Stimulated activated CD4-positive, alpha-beta T cell treated with anti-CD3 and anti-CD28 coated beads, Interleukin-15, amount 100 ng/mL, for 48 hours (primary cell): Measurements from ENCODE around the gene NTNG1.

Source experiments
- DNase-seq, 2 donors: peaks; one replicate each; pipeline ENCODE4 v3.0.0-alpha.2; 2020; ENCODE audit warnings: low read depth in 2 of 2

Gene NTNG1

DNA sequence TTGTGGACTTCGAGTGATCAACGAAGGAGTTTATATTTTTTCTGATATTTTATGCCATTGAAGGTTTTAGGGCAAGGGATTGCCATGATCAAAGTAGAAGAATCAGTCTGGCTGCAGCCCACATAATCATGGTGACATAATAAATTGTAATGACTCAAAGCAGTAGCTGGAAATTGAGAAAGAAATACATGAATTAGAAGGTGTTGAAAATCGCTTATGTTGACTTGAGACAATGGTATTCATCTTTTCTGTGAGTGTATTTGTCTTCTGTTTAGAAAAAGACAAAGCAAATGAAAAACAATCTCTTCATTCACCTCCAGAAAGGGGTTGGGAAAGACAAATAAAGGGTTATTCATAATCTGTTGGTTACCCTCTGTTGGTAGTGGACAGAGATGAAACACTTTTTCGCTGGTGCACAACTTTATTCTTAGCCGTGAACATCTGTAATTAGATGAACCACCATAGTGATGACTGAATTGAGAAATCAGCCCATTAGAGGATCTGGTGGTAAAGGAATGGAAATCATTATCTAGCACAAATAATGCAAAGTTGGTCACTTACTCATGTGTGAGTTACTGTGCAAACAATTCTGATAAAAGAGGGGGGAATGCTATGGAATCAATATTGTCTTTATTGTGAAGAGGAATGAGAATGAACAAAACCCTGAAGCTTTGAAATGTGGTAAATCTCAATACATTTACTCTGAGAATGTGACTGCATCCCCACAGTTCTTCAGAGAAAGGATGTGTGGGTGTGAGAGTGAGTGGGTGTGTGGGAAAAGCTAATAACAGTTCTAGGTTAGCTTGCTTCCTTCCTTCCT, 121.8 kb downstream of the NTNG1 start:
- no peak for DNase-seq

- DNase-seq, result no peak
Measured at GRCh38 chr1:107263291-107263915, 122.6 kb downstream of the NTNG1 start.

DNA sequence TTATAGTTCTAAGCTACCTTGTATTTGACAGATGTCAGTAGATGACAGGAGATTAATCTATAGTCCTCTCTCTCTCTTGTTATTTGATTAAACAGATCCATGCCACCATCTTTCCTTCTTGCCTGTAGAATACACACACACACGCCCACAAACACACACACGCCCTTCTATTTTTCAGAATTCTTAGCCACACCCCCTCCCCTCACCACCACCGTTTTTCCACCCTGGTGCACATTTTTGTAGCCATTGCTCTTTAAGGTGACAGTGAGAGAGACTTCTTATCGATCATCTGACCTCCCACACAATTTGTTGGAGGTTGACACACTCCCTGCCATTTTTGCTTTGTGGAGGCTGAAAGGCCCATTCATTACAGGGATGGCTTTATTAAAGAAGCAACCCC, 123.2 kb downstream of the NTNG1 start:
- no peak for DNase-seq

- DNase-seq, result no peak
Measured at GRCh38 chr1:107264561-107264960, 123.7 kb downstream of the NTNG1 start.

DNA sequence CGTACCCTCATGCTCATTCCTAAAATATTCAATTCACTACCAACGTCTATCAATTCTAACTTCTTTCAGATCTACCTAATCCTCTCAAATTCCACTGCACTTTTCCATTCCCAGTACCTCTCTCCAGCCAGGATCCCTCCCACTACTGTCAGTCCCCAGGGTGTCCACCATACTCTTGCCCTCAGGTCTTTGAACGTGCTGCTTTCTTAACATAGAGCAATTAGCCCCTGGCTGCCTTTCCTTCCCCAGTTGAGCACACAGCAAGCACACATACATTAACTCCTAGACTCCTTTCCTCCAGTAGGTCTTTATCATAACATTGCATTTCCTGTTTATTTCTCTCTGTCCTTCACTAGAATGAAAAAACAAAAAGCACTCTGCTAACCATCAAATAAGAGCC, 126.7 kb downstream of the NTNG1 start:
- no peak for DNase-seq

- DNase-seq, result no peak
Measured at GRCh38 chr1:107272321-107272720, 131.5 kb downstream of the NTNG1 start.

- DNase-seq, result no peak
Measured at GRCh38 chr1:107273515-107273914, 132.7 kb downstream of the NTNG1 start.

- no peak for DNase-seq
Measured at GRCh38 chr1:107274227-107274626, 133.4 kb downstream of the NTNG1 start.

DNA sequence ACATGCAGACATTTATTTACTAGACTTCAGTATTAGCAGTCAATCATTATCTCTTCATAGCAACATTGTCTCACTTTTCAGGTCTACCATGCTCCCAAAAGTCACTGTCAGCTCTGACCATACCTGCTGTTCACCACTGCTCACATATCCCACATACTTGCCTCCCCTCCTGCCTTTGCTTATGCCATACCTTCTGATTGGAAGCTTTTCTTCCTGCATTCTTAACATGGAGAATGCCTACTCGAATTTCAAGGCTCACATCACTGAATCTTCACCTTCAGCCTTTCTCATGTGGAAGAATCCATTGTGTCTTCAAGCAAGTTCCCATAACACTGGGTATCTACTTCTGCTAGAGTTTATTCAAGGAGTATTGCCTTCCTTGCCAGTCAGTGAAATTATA, 135.4 kb downstream of the NTNG1 start:
- DNase-seq, result no peak

DNA sequence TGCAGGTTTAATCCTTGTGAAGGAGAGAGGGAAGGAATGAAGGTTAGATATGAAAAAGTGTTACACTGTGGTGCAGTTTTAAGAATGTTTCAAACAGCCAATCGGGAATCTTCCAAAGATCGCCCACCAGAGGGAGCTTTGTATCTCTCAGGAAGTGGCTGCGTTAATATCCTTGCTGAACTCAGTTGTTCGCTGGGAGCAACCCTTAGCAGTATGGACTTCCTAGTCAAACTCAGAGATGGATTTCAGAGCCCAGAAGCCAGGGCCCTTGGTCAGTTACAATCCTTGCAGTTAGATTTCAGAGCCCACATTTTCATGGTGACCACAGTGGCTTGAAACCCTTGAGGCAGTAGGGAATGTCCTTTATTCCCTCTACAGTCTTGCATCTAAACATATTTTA, 136.2 kb downstream of the NTNG1 start:
- no peak for DNase-seq

GRCh38 chr1:107286125-107286524, 145.3 kb downstream of the NTNG1 start:
- DNase-seq, result no peak

- no peak for DNase-seq
Measured at GRCh38 chr1:107291987-107292386, 151.1 kb downstream of the NTNG1 start.

DNA sequence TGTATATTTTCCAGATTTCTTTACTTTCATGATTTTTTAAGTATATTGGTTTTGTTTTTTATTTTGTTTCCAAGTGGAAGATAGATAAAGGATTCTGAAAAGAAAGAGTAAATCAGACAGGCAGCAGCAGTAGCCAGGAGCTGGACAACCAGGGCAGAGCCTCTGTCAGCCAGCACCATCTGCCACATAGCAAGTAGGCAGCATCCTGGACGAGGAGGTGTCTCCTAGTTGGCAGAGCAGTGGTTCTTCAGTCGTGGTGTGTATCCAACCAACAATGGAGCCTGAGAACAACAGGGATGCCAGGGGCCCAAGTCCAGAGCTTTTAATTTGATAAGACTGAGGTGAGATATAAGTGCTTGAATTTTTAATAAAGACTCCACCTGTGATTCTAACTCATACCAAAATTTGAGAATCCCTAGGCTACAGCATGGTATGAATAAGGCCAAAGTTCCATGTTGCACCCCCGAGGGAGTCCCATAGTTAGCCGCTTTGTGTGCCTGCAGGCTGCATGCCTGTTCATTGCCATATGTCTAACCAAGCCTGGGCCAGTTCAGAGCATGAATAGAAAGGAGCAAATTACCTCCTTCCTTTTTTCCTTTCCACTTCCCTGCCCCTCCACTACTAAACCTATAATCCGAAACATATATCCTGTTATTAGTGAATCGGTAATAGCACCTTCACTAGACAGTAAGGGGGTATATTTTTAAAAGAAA, 153.2 kb downstream of the NTNG1 start:
- DNase-seq, result no peak

- no peak for DNase-seq
Measured at GRCh38 chr1:107294686-107295085, 153.8 kb downstream of the NTNG1 start.

- no peak for DNase-seq
Measured at GRCh38 chr1:107297681-107298080, 156.8 kb downstream of the NTNG1 start.

DNA sequence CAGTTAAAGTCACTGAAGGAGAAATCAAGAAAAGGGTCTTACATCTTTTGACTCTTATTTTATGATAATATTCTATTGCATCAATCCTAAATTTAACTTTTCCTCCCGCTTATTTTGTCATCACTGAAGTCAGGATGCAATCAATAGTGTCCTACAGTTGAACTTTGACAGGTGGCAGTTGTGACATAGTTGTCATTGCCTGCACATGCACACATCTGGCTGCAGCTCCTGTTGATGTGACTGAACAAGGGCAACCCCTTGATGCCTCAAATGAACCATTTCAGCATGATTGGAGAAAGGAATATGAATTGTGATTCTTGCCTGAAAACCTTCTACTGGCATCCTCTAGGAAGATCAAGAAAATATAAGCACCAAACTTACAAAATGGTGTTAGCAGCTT, 157.7 kb downstream of the NTNG1 start:
- no peak for DNase-seq

- DNase-seq, result no peak
Measured at GRCh38 chr1:107299521-107299920, 158.7 kb downstream of the NTNG1 start.

GRCh38 chr1:107309962-107310361, 169.1 kb downstream of the NTNG1 start:
- no peak for DNase-seq

DNA sequence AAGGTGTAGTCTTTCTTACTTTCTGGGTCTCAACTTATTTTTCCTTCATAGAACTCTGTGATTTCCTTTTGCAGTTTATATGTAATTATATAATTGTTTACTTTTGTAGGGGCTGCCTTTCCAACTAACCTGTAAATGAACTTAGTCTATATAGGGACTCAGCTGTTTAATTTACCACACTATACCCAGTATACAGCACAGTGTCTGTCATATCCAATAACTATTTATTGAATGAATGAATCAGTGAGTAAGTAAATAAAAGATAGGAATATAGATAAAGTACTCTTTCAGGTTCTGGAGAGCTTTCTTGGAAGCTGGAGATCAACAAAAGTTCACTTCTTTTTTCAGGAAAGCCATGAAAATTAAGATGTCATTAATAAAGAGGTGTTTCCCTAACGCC, 174.8 kb downstream of the NTNG1 start:
- no peak for DNase-seq

- DNase-seq, result no peak
Measured at GRCh38 chr1:107318932-107319331, 178.1 kb downstream of the NTNG1 start.

GRCh38 chr1:107323784-107324183, 182.9 kb downstream of the NTNG1 start:
- DNase-seq, result no peak

GRCh38 chr1:107326824-107327445, 186.1 kb downstream of the NTNG1 start:
- no peak for DNase-seq
